Measurements from ENCODE around the gene MTA2. TPM values are rescaled to one million over a fixed set of nuclear protein-coding genes. Genes with fewer than 3 reads are reported as not detected.

The MTA2 gene
- total RNA-seq, 1 donor, result 142 TPM

DNA sequence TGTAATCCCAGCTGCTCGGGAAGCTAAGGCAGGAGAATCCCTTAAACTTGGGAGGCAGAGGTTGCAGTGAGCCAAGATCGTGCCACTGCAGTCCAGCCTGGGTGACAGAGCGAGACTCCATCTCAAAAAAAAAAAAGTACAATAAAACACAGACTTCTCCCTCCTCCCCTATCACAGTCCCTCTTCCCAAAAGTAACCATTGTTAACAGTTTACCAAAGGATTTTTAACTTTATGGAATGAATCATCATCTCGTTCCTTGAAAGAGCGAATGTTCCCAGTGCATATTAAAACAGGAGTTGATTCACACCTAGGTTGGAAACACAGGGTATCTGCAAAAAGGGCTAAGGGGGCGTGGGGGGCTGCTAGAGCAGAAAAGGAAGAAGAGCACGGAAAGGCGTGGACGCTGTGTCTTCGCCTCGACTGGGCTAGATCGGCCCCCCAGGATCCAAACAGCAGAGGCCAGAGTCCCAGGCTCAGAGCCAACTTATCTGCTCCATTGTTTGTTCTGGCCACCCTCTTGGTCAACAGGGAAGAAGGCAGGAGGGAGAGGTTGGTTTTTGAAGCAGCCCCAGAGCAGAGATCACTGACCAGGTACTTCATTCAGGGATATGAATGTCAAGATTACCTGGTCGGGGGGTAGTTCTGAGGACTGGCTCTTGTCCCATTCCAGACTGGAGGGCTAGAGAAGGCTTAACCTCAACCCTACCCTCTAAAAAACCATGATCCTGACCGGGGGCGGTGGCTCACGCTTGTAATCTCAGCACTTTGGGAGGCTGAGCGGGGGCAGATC is 52.9 kb downstream of the MTA2 start:
- no peak for DNase-seq (ENCODE audit: low read depth in 2 of 3, low spot score in 2 of 3)

DNA sequence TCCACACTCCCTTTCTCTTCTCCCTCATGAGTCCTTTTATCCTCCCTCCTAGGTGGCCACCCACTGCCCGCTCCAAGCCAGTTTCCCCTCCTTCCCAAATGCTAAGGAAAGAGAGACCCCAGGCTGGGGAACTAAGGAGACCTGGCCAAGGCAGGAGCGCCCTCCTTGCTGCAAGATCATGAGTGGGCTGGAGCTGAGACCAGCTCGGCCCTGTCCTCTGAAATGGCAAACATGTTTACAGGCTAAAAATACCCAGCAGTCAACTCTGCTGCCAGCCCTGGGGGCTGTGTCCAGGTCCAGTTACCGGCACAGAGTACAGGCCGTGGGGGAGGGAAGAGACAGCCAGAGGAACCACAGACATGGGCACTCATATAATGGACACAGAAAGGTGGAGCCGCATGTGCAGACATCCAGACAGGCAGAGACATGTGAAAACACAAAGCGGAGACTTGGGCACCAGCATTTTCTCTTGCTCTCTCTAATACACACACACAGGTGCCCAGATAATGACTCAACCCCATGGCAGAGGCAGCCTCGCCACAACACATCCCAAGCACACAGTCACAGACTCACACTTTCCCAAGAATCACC is 53.9 kb downstream of the MTA2 start:
- DNase-seq (ENCODE audit: low read depth in 2 of 3, low spot score in 2 of 3), result no peak

DNA sequence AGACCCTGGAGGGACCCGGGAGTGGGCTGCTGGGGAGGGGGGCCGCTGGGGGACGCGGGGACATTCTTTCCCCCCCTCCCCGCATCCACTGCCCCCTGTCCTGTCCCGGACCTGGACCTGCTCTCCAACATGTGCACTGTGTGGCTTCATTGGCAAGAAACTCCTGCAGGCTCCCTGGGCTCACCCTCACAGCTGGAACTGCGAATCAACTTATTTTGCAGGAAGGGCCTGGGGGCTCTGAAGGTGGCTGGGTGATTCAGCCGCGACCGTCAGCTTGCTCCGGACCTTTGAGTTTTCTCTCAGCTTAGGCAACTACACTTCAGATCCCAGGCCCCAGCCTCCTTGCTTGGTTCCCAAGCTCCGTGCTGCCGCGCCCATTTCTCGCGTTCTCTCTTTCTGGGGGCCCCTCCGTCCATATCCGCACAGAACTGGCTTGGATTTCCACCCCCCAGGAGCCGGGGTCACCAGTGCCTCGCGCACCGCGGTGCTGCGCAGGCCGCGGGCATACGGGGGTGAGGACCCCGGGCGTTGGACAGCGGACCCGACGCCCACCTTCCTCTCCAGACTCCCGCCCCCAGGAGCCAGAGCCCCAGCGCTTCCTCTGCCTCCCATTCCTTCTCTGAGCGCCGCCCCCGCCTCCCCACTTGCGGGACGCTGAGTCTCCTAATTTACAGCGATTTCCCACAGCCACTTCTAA is 54.6 kb downstream of the MTA2 start:
- peak in 1 of 3 donors; percentile 15 for DNase-seq (ENCODE audit: low read depth in 2 of 3, low spot score in 2 of 3)

DNA sequence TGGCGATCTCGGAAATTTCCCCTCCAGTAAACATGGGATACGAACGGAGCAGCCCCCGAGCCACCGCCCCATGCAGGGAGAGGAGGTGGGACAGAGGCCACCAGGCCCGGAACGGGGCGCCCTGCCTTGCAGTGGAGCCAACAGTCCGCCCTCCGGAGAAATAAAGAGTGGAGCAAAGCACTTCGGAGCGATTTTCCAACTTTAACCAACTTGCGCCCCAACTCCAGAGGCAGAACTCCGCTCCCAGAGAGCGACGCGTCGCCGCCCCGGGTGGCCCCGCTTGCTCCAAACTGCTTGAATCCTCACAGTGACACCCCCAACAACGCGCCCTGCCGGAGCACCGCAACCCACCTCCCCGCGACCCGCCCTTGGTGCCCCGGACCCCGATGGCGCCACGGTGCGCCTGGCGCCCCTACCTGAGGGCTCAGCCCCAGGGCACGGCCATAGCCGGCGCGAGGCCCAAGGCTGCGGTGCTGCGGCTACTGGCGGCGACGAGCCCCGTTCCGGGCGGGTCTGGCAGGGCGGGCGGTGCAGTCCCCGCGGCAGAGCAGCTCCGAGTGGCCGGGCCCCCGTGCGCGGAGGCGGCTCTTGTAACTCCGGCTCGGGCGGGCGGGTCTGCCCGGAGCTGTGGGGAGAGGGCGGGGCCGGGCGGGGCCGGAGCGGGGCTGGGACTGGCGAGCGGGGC is 55.3 kb downstream of the MTA2 start, which contains the start of gene AHNAK:
Gene AHNAK (minus strand): TSS at position 563 of the 685 bp plus-strand sequence. CDS start 10,708 bp downstream, outside the sequence.
- DNase-seq (ENCODE audit: low read depth in 2 of 3, low spot score in 2 of 3), result peak in 2 of 3 donors; percentile 67 to 68

DNA sequence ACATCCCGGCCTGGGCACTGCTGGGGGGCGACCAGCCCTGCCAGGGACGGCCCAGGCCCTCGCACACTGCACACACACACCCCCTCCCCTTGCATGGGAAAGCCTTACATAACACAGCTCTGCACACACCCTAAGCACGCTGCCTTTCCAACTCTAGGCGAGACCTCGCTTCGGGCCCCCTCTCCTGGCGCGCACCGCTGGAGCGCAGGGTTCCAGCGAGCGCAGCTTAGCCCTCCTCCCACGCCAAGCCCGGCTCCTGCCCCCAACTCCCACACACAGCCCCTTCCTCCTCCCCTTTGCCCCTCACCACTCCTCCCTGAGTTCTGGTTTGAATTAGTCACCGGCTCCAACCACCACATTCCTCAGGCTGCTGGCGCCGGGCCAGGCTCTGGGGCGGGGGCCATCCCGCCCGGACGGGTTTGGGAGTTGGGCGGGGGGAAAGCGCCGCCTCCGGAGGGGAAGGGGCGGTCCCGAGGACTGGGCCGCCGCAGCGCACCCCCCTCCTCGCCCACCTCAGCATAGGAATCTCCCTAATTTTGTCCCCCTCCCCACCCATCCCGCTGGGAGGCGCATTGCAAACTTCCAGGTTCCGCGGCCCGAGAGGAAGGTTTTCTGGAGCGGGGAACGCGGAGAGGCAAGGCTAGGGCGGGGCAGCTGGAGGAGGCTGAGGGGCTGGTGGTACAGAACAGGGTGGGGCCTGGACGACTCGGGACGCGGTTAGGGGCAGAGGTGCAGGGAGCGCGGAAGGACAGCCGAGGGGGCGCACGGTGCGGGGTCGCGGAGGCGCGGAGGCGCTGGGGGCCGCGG is 56.0 kb downstream of the MTA2 start:
- peak in 2 of 3 donors; percentile 65 to 72 for DNase-seq (ENCODE audit: low read depth in 2 of 3, low spot score in 2 of 3)

DNA sequence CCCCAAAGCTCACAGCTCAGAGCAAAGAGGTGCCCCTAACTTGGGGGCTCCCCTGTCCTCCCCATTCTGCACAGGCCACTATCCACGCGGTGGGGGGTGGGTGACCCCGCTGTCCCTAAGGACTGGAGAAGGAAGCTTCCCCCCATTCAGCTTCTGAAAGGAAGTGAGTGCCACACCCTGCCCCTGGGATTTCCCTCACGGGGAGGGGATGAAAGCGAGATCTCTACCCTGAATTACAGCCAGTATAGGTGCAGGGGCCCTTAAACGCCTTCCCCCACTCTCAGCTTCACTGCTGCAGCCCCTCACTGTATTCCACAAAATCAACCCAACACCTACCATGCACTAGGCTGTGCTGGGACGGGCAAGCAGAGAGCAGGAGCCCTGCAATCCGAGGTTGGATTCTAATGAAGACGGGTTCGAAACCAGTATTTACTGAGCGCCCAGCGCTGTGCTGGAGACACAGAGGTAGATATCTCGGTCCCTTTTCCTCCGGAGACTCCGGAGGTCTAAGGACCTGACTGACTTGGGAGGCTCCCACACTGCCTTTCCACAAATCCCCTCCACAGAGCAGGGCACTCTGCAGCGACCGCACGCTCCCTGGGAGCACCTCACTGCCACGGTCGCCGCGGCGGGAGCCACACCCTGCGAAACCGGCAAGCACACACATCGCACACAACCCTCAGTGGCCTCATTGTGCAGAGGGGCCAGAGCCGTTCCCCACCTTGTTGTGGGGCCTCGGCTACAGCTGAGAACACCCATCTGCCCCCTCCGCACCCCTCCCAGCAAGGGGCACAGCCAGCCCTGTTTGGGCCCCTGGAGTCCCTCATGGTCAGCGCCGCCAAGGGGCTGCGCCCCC is 56.9 kb downstream of the MTA2 start:
- DNase-seq (ENCODE audit: low read depth in 2 of 3, low spot score in 2 of 3), result no peak

DNA sequence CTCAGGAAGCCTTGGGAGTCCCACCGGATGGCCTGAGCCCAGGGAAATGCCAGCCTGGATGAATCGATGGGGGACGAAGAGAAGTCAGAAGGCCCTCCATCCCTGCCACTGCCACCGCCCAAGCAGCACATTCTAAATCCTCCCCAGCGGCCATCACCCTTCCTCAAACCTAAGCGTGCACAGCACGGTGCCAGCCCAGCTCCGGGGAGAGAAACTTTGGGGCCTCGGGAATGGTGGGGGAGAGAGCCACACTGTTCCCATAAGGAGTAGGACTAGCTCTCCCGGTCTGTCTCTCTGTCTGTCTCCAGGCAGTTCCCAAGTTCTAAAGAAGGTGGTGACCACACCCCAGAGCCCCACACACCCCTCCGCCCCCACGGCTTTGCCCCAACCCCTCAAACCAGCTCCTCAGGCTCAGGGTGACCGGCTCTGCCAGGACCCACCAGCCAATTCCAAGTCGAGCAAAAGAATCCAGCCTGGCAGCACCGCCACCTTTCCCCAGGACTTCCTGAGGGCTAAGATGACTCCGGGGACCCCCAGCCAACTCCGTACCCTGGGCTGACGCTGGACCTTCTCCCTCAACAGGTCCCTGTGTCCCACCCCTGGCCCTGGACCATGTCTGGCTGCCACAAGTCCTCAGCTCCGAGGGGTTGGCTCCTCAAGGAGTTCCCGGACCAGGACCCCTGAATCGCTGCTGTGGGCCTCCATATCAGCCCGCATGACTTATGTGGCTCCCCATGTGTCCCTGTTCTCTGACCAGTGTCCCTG is 57.8 kb downstream of the MTA2 start:
- DNase-seq (ENCODE audit: low read depth in 2 of 3, low spot score in 2 of 3), result no peak

Small RNAs within 50 kb of the gene (small RNA-seq; reads per million reads assigned to genes)
- gene AP001458.1, result not detected
- not detected for gene EEF1G
- gene MIR6747, result 0.20 reads per million

Other genes starting within 250 kb of the MTA2 start
- gene SCGB1A1, start 182.8 kb downstream of the MTA2 start, total RNA-seq, result not detected
- gene AHNAK, start 55.1 kb downstream of the MTA2 start, total RNA-seq, result 250 TPM
- 3,462 TPM for gene EEF1G, start 28.0 kb downstream of the MTA2 start, total RNA-seq
- 11.6 TPM for gene TUT1, start 10.3 kb downstream of the MTA2 start, total RNA-seq
- 38.0 TPM for gene EML3, start 10.9 kb upstream of the MTA2 start, total RNA-seq
- gene ROM1, start 11.4 kb upstream of the MTA2 start, total RNA-seq, result 2.7 TPM
- 36.4 TPM for gene B3GAT3, start 20.1 kb upstream of the MTA2 start, total RNA-seq
- 215 TPM for gene GANAB, start 44.7 kb upstream of the MTA2 start, total RNA-seq
- 33.7 TPM for gene INTS5, start 51.4 kb upstream of the MTA2 start, total RNA-seq
- 15.3 TPM for gene C11orf98, start 63.3 kb upstream of the MTA2 start, total RNA-seq
- gene CSKMT, start 63.4 kb upstream of the MTA2 start, total RNA-seq, result 51.7 TPM
- gene UQCC3, start 69.8 kb upstream of the MTA2 start, total RNA-seq, result 7.3 TPM
- 6.5 TPM for gene LBHD1, start 70.4 kb upstream of the MTA2 start, total RNA-seq
- gene UBXN1, start 77.2 kb upstream of the MTA2 start, total RNA-seq, result 141 TPM
- 0.27 TPM for gene LRRN4CL, start 87.7 kb upstream of the MTA2 start, total RNA-seq
- 66.5 TPM for gene BSCL2, start 105.6 kb upstream of the MTA2 start, total RNA-seq
- not detected for gene GNG3, start 105.8 kb upstream of the MTA2 start, total RNA-seq
- 7.5 TPM for gene HNRNPUL2, start 125.6 kb upstream of the MTA2 start, total RNA-seq
- 30.4 TPM for gene TTC9C, start 126.6 kb upstream of the MTA2 start, total RNA-seq
- gene ZBTB3, start 152.3 kb upstream of the MTA2 start, total RNA-seq, result 17.5 TPM
- gene POLR2G, start 159.7 kb upstream of the MTA2 start, total RNA-seq, result 81.3 TPM
- gene TAF6L, start 169.5 kb upstream of the MTA2 start, total RNA-seq, result 25.0 TPM
- gene TMEM179B, start 185.5 kb upstream of the MTA2 start, total RNA-seq, result 49.3 TPM
- 31.2 TPM for gene TMEM223, start 190.1 kb upstream of the MTA2 start, total RNA-seq
- gene NXF1, start 203.6 kb upstream of the MTA2 start, total RNA-seq, result 62.2 TPM
- 56.3 TPM for gene STX5, start 230.2 kb upstream of the MTA2 start, total RNA-seq
- gene TEX54, start 231.0 kb upstream of the MTA2 start, total RNA-seq, result not detected
- 74.3 TPM for gene WDR74, start 237.7 kb upstream of the MTA2 start, total RNA-seq